ENCODE data around the gene OR52E1.

OR52E1 gene

DNA sequence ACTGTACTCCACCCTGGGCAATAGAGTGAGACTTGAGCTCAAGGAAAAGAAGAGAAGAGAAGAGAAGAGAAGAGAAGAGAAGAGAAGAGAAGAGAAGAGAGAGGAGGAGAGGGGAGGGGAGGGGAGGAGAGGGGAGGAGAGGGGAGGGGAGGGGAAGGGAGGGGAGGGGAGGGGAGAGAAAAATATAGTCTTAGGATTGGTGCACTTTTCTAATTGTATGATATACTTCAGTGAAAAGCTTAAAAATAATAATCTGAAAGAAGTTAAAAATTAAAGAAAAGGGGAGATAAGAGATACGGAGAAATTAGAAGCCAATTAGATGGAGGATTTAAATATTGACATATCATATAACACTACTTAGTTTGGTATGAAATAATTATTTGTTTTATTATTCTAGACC lies 49.5 kb downstream of the OR52E1 start:
- DNase-seq: no peak

All from amniotic stem cell (primary cell).